PC-9 (cell line): ENCODE results near the gene SMARCA2. TPM values are rescaled to one million over a fixed set of nuclear protein-coding genes. Genes with fewer than 3 reads are reported as not detected.

ENCODE experiments used
- BruUV-seq: library from RNA; stranded (reverse); fragments of 400-500 nt; replicated peaks from 2 replicates; lab custom pipeline; 2021; lab: Mats Ljungman, UMichigan
- CTCF ChIA-PET: fragments of 300-600 bp; sonication (Branson Sonifier 250); formaldehyde crosslinking; loops from one replicate; lab custom pipeline; 2022; ENCODE audit warnings: antibody characterized with exemption; lab: Charles Lee
- POLR2A ChIA-PET: fragments of 300-600 bp; sonication (Branson Sonifier 250); formaldehyde crosslinking; loops from one replicate; lab custom pipeline; 2022; ENCODE audit warnings: antibody characterized with exemption; ENCODE audit not compliant: unreplicated experiment; lab: Charles Lee
- DNase-seq, 2 experiments: peaks; one replicate each; pipeline versions ENCODE4 v3.0.0 to v3.0.0-alpha.2; 2015 to 2022; ENCODE audit warnings: mixed read lengths in 1 of 2
- H2AFZ ChIP-seq: fragments of 200-600 bp; sonication (generic); 2 replicates; pipeline ENCODE4 v1.8.1; 2017; ENCODE audit warnings: antibody characterized with exemption
- H3F3A ChIP-seq: fragments of 200-600 bp; sonication (generic); 2 replicates; pipeline ENCODE4 v1.8.1; 2017; ENCODE audit warnings: antibody characterized with exemption, mild to moderate bottlenecking, low read depth; ENCODE audit not compliant: insufficient read depth
- H3K27ac ChIP-seq: fragments of 200-600 bp; sonication (generic); 2 replicates; pipeline ENCODE4 v1.6.1; 2016; ENCODE audit warnings: mixed run types
- H3K27me3 ChIP-seq: fragments of 200-600 bp; sonication (generic); 2 replicates; pipeline ENCODE4 v1.6.1; 2016; ENCODE audit warnings: low read depth, mixed run types; ENCODE audit not compliant: insufficient read depth
- H3K36me3 ChIP-seq: fragments of 200-600 bp; sonication (generic); 2 replicates; pipeline ENCODE4 v1.6.1; 2016; ENCODE audit warnings: low read depth, mixed run types
- H3K4me1 ChIP-seq: fragments of 200-600 bp; sonication (generic); replicated peaks from 2 replicates; pipeline ENCODE4 v1.6.1; 2016; ENCODE audit warnings: mixed run types; ENCODE audit not compliant: insufficient read depth
- H3K4me2 ChIP-seq: fragments of 200-600 bp; sonication (generic); 2 replicates; pipeline ENCODE4 v1.6.1; 2017; ENCODE audit warnings: mixed run types
- H3K4me3 ChIP-seq: fragments of 200-600 bp; sonication (generic); 2 replicates; pipeline ENCODE4 v1.6.1; 2016; ENCODE audit warnings: mixed run types
- H3K79me2 ChIP-seq: fragments of 200-600 bp; sonication (generic); 2 replicates; pipeline ENCODE4 v1.6.1; 2017; ENCODE audit warnings: low read depth, mixed run types
- H3K9me2 ChIP-seq: fragments of 200-600 bp; sonication (generic); 2 replicates; pipeline ENCODE4 v1.8.1; 2017; ENCODE audit warnings: mild to moderate bottlenecking; ENCODE audit not compliant: insufficient read depth
- H3K9me3 ChIP-seq: fragments of 200-600 bp; sonication (generic); 2 replicates; pipeline ENCODE4 v1.8.1; 2016; ENCODE audit warnings: low read depth; ENCODE audit not compliant: insufficient read depth
- H4K20me1 ChIP-seq: fragments of 200-600 bp; sonication (generic); 2 replicates; pipeline ENCODE4 v1.8.1; 2017; ENCODE audit not compliant: insufficient read depth
- EZH2 ChIP-seq: fragments of 200-600 bp; sonication (generic); IDR thresholded peaks from 2 replicates; pipeline ENCODE4 v1.8.0; 2017; ENCODE audit warnings: antibody characterized with exemption, low read depth
- intact Hi-C: fragments of 100-400 bp; cut with micrococcal nuclease; formaldehyde crosslinking; loops from one replicate; pipeline ENCODE4 v1.10.0; 2022; ENCODE audit not compliant: unreplicated experiment
- total RNA-seq: library from RNA; stranded (reverse); gene quantifications from 2 replicates; pipeline ENCODE4 v1.2.3, GENCODE V29; 2021
- TF ChIP-seq, protein P1 (sequence below): fragments of 200-600 bp; sonication (generic); conservative IDR thresholded peaks from 2 replicates; pipeline ENCODE4 v1.6.1; 2017; ENCODE audit warnings: mixed run types, antibody characterized with exemption, mild to moderate bottlenecking, moderate library complexity

The SMARCA2 gene
- total RNA-seq, 1 experiment from 2014 or later, result 29.3 TPM

DNA sequence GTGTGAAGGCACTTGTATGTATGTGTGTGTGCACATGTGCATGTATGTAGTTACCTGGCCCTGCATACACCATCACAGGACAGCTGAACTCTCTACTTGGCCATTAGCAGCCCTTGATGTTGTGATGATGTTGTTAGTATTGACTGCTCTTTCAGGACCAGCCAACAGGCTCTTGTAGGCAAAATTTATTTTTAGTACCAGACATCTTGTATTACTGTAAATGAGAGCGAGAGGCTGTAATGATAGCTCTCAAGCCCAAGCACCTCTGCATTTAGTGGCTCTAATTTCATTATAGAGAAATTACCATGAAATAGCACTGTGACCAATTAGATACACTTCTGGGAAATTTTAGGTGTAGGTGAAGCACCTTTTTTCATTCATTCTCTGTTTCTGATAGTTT lies 158.0 kb downstream of the SMARCA2 start:
- intact Hi-C loops, result no loop called here
- Histone ChIP-seq H3K9me3 (no peaks in the 10 kb centered on the region), H3K36me3 (no peaks in the 10 kb centered on the region), H3K4me3 (no peak overlapping the region), H3K4me2 (no peak overlapping the region), H3K79me2 (no peaks in the 10 kb centered on the region), H2AFZ (no peak overlapping the region), H3K27ac (no peak overlapping the region), H4K20me1 (no peaks in the 10 kb centered on the region), H3F3A (no peaks in the 10 kb centered on the region), H3K9me2 (no peaks in the 10 kb centered on the region), H3K4me1 (no peaks in the 10 kb centered on the region), H3K27me3 (no peaks in the 10 kb centered on the region)
- no peak for TF ChIP-seq EZH2
- TF ChIP-seq, protein P1, sequence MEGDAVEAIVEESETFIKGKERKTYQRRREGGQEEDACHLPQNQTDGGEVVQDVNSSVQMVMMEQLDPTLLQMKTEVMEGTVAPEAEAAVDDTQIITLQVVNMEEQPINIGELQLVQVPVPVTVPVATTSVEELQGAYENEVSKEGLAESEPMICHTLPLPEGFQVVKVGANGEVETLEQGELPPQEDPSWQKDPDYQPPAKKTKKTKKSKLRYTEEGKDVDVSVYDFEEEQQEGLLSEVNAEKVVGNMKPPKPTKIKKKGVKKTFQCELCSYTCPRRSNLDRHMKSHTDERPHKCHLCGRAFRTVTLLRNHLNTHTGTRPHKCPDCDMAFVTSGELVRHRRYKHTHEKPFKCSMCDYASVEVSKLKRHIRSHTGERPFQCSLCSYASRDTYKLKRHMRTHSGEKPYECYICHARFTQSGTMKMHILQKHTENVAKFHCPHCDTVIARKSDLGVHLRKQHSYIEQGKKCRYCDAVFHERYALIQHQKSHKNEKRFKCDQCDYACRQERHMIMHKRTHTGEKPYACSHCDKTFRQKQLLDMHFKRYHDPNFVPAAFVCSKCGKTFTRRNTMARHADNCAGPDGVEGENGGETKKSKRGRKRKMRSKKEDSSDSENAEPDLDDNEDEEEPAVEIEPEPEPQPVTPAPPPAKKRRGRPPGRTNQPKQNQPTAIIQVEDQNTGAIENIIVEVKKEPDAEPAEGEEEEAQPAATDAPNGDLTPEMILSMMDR, result no peak
- no TSS peak for BruUV-seq
- ChIA-PET CTCF (no interaction called here), POLR2A (no interaction called here)
- DNase-seq, result no peak

DNA sequence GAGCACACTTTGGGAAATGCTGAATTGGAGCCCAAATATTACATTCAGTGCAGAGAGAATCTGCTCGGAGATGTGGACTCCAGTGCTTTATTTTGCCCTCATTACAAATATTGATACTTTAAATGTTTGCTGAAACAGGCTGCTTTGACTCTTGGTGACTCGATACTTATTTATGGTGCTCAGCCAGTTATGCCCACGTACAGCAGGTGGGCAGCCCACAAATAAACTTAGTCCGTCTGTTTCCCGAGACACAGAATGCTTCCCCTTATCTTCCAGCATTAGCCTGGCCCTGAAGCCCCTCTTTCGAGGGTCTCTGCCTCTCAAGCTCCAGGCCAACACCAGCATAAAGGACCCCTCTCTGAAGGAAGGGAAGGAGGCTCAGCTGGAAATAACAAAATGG lies 158.7 kb downstream of the SMARCA2 start:
- H2AFZ ChIP-seq, result no peak overlapping the region
- ChIA-PET CTCF (no interaction called here), POLR2A (no interaction called here)
- no peaks in the 10 kb centered on the region for H3K9me2 ChIP-seq
- BruUV-seq, result no TSS peak
- H3F3A ChIP-seq, result no peaks in the 10 kb centered on the region
- no peak for DNase-seq
- H3K4me3 ChIP-seq, result no peak overlapping the region
- no peak for TF ChIP-seq EZH2
- TF ChIP-seq, protein P1, result no peak
- no peaks in the 10 kb centered on the region for H4K20me1 ChIP-seq
- H3K4me2 ChIP-seq, result no peak overlapping the region
- no peaks in the 10 kb centered on the region for H3K79me2 ChIP-seq
- H3K27ac ChIP-seq, result no peak overlapping the region
- H3K4me1 ChIP-seq, result no peaks in the 10 kb centered on the region
- no peaks in the 10 kb centered on the region for H3K27me3 ChIP-seq
- H3K9me3 ChIP-seq, result no peaks in the 10 kb centered on the region
- intact Hi-C loops, result no loop called here
- no peaks in the 10 kb centered on the region for H3K36me3 ChIP-seq

DNA sequence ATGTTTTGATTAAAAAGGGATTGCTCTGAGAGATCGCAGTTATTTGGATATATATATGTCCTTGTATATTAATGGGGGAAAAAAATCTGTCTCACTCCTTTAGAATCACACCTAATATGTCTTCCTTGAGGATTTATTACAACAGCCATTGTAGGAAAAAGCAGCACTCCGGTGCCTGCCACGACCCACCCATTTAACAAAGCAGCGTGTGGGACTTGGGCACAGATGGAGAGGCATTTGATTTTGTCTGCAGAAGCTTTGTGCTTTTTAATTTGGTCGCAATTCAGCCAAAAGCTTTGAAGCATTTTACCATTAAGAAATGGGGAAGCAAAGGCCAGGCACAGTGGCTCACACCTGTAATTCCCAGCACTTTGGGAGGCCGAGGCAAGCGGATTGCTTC lies 159.2 kb downstream of the SMARCA2 start:
- Histone ChIP-seq H3K79me2 (no peaks in the 10 kb centered on the region), H3K4me2 (no peak overlapping the region), H2AFZ (no peak overlapping the region), H3F3A (no peaks in the 10 kb centered on the region), H3K27me3 (no peaks in the 10 kb centered on the region), H4K20me1 (no peaks in the 10 kb centered on the region), H3K36me3 (no peaks in the 10 kb centered on the region), H3K9me3 (no peaks in the 10 kb centered on the region), H3K4me3 (no peak overlapping the region), H3K4me1 (no peaks in the 10 kb centered on the region), H3K27ac (no peak overlapping the region), H3K9me2 (no peaks in the 10 kb centered on the region)
- TF ChIP-seq, protein P1, result no peak
- TF ChIP-seq EZH2, result no peak
- POLR2A ChIA-PET, result no interaction called here
- CTCF ChIA-PET, result no interaction called here
- BruUV-seq, result no TSS peak
- intact Hi-C loops, result no loop called here
- no peak for DNase-seq
